ENCODE data around the gene VPS45.

Gene VPS45

GRCh38 chr1:150073516-150073915 is 5.9 kb downstream of the VPS45 start:
- DNase-seq (ENCODE audit: low read depth) = no peak

- no peak for DNase-seq (ENCODE audit: low read depth)
Observed at GRCh38 chr1:150076066-150076465, 8.5 kb downstream of the VPS45 start.

- DNase-seq (ENCODE audit: low read depth) = no peak
Observed at GRCh38 chr1:150076985-150077384, 9.4 kb downstream of the VPS45 start.

GRCh38 chr1:150080784-150081183 is 13.2 kb downstream of the VPS45 start:
- DNase-seq (ENCODE audit: low read depth) = no peak

GRCh38 chr1:150082494-150082893 is 14.9 kb downstream of the VPS45 start:
- no peak for DNase-seq (ENCODE audit: low read depth)

GRCh38 chr1:150083907-150084306 is 16.3 kb downstream of the VPS45 start:
- DNase-seq (ENCODE audit: low read depth) = no peak

- no peak for DNase-seq (ENCODE audit: low read depth)
Observed at GRCh38 chr1:150085406-150085805, 17.8 kb downstream of the VPS45 start.

GRCh38 chr1:150087415-150087814 is 19.8 kb downstream of the VPS45 start:
- DNase-seq (ENCODE audit: low read depth) = no peak

- DNase-seq (ENCODE audit: low read depth) = no peak
Observed at GRCh38 chr1:150089846-150090520, 22.4 kb downstream of the VPS45 start.

GRCh38 chr1:150092180-150092791 is 24.7 kb downstream of the VPS45 start:
- DNase-seq (ENCODE audit: low read depth) = no peak

- no peak for DNase-seq (ENCODE audit: low read depth)
Observed at GRCh38 chr1:150093805-150094204, 26.2 kb downstream of the VPS45 start.

GRCh38 chr1:150094734-150095265 is 27.2 kb downstream of the VPS45 start:
- DNase-seq (ENCODE audit: low read depth) = no peak

GRCh38 chr1:150102986-150103385 is 35.4 kb downstream of the VPS45 start:
- no peak for DNase-seq (ENCODE audit: low read depth)

- no peak for DNase-seq (ENCODE audit: low read depth)
Observed at GRCh38 chr1:150106341-150106740, 38.8 kb downstream of the VPS45 start.

GRCh38 chr1:150109586-150109985 is 42.0 kb downstream of the VPS45 start:
- DNase-seq (ENCODE audit: low read depth) = no peak

- DNase-seq (ENCODE audit: low read depth) = no peak
Observed at GRCh38 chr1:150110116-150110515, 42.5 kb downstream of the VPS45 start.

- DNase-seq (ENCODE audit: low read depth) = no peak
Observed at GRCh38 chr1:150111670-150112069, 44.1 kb downstream of the VPS45 start.

- DNase-seq (ENCODE audit: low read depth) = no peak
Observed at GRCh38 chr1:150115121-150115520, 47.5 kb downstream of the VPS45 start.

- no peak for DNase-seq (ENCODE audit: low read depth)
Observed at GRCh38 chr1:150118716-150119115, 51.1 kb downstream of the VPS45 start.

GRCh38 chr1:150121236-150121862 is 53.8 kb downstream of the VPS45 start:
- no peak for DNase-seq (ENCODE audit: low read depth)

GRCh38 chr1:150126811-150127210 is 59.2 kb downstream of the VPS45 start:
- DNase-seq (ENCODE audit: low read depth) = no peak

GRCh38 chr1:150127464-150127863 is 59.9 kb downstream of the VPS45 start:
- DNase-seq (ENCODE audit: low read depth) = no peak

GRCh38 chr1:150127868-150128267 is 60.3 kb downstream of the VPS45 start:
- no peak for DNase-seq (ENCODE audit: low read depth)

All from fibroblast of the conjunctiva (primary cell).